Esophagus muscularis mucosa (tissue), 4 donors: ENCODE measurements around the gene LCTL.

ENCODE experiments used
- EP300 ChIP-seq: sonication (generic); formaldehyde crosslinking; IDR thresholded peaks from one replicate; pipeline ENCODE4 v1.6.1; 2017; ENCODE audit warnings: antibody characterized with exemption
- POLR2AphosphoS5 ChIP-seq, 2 donors: sonication (generic); formaldehyde crosslinking; IDR thresholded peaks; one replicate each; pipeline ENCODE4 v1.6.1; 2017; ENCODE audit warnings: antibody characterized with exemption in 2 of 2
- TF ChIP-seq, protein P1 (sequence below), 3 experiments: fragments of 200-600 bp in 2 of 3; fragments of 450-650 bp in 1 of 3; sonication (generic) in 2 of 3; IDR thresholded peaks; one replicate each; pipeline ENCODE4 v1.5.1; 2017 to 2019; ENCODE audit warnings: antibody characterized with exemption in 3 of 3, mild to moderate bottlenecking in 2 of 3, moderate library complexity in 1 of 3

DNA sequence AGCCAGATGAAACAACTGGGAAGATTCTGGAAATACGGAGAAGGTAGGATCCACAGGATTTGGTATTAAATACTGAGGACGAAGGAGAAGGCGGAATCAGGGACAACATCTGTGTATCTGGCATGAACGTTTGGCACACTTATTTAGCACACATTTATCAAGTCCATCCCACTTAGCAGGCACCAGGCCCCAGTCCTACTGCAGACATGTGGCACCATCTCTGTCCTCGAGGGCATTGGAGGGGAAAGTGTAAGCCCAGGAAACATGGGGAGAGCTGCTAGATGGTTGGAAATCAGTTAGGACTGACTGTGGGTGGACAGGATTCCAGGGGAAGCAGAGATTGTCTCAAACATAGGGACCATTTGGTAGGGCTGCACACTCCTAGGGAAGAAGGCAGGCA, 29.0 kb upstream of the LCTL start:
- TF ChIP-seq, protein P1, sequence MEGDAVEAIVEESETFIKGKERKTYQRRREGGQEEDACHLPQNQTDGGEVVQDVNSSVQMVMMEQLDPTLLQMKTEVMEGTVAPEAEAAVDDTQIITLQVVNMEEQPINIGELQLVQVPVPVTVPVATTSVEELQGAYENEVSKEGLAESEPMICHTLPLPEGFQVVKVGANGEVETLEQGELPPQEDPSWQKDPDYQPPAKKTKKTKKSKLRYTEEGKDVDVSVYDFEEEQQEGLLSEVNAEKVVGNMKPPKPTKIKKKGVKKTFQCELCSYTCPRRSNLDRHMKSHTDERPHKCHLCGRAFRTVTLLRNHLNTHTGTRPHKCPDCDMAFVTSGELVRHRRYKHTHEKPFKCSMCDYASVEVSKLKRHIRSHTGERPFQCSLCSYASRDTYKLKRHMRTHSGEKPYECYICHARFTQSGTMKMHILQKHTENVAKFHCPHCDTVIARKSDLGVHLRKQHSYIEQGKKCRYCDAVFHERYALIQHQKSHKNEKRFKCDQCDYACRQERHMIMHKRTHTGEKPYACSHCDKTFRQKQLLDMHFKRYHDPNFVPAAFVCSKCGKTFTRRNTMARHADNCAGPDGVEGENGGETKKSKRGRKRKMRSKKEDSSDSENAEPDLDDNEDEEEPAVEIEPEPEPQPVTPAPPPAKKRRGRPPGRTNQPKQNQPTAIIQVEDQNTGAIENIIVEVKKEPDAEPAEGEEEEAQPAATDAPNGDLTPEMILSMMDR (IDR thresholded peaks at IDR 0.05): no peak
- TF ChIP-seq POLR2AphosphoS5 (IDR thresholded peaks at IDR 0.05) (no peak), EP300 (no peak)
